ENCODE results near the gene PLIN4.
"Not testable (repeated sequence)": the region's sequence is repeated elsewhere in the genome, so short reads cannot be mapped to it uniquely, and the experiment has no call there.

DNA sequence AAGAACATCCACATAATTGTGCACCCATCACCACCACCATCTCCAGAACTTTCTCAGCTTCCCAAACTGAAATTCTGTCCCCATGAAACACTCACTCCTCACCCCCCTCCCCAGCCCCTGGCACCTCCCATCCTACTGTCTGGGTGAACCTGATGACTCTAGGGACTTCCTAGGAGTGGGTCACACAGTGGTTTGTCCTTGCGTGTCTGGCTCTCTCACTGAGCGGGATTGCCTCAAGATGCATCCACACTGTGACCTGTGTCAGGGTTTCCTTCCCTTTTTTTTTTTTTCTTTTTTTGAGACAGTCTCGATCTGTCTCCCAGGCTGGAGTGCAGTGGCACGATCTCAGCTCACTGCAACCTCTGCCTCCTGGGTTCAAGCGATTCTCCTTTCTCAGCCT lies 45.3 kb upstream of the PLIN4 start:
- TF ChIP-seq, protein P1, sequence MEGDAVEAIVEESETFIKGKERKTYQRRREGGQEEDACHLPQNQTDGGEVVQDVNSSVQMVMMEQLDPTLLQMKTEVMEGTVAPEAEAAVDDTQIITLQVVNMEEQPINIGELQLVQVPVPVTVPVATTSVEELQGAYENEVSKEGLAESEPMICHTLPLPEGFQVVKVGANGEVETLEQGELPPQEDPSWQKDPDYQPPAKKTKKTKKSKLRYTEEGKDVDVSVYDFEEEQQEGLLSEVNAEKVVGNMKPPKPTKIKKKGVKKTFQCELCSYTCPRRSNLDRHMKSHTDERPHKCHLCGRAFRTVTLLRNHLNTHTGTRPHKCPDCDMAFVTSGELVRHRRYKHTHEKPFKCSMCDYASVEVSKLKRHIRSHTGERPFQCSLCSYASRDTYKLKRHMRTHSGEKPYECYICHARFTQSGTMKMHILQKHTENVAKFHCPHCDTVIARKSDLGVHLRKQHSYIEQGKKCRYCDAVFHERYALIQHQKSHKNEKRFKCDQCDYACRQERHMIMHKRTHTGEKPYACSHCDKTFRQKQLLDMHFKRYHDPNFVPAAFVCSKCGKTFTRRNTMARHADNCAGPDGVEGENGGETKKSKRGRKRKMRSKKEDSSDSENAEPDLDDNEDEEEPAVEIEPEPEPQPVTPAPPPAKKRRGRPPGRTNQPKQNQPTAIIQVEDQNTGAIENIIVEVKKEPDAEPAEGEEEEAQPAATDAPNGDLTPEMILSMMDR (optimal IDR thresholded peaks at IDR 0.05 in 1 of 3, IDR thresholded peaks at IDR 0.05 in 1 of 3, conservative IDR thresholded peaks at IDR 0.05 in 1 of 3; ENCODE audit: extremely low read depth in 1 of 3, insufficient read depth in 2 of 3, low read length in 3 of 3): not testable (repeated sequence)
- not testable (repeated sequence) for TF ChIP-seq EZH2 (IDR thresholded peaks at IDR 0.05; ENCODE audit: low read length)

Measured in keratinocyte (primary cell).